ENCODE measurements around the gene IL1RL2. TPM values are rescaled to one million over a fixed set of nuclear protein-coding genes. Genes with fewer than 3 reads are reported as not detected.

IL1RL2 gene
- total RNA-seq, 1 experiment from 2014 or later: not detected

DNA sequence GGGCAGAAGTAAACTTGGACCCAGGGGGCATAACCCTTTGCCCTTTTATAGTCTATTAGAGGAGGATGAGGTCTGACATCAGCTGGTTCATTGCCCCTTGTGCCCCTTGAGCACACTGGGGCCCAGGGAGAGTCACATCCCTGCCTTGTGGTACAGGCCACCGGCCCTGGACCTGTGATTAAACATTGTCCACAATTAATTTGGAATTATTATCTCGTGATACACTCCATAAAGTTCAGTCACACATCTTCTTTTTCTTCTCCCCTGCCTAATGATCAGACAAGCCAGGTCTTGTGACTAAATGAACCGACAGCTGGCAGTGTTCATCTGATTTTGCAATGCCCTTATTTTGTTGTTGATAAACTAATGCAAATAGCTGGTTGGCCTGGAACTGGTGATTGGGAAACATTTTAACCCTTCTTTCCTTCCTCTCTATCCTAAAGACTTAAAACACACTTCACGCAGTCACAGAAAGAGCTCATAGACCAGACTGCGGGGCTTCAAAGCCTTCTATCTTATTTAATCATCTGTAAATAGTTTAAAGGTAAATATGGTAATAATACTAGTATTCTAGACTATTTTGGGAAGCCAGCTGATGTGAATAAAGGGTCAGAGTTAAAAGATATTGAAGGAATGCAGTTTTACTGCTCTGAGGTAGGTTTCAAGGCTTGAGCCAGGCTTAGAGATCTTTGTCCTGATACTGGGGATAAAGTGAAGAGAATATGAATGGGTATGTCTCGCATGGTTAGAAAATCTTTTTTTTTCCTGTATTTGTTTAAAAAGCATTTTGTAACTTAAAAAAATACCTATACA is 30.9 kb upstream of the IL1RL2 start:
- Histone ChIP-seq H4K20me1 (ENCODE audit: insufficient read depth) (no peaks in the 10 kb centered on the region), H3K27me3 (ENCODE audit: insufficient read depth, low read length) (no peaks in the 10 kb centered on the region), H3K4me2 (ENCODE audit: low read length) (no peak overlapping the region), H3K27ac (ENCODE audit: low read depth, low read length) (no peak overlapping the region), H3K4me3 (replicated peaks in 1 of 2; ENCODE audit: low read depth in 1 of 2, low read length in 2 of 2) (no peak overlapping the region), H3K9me3 (ENCODE audit: control insufficient read depth in 1 of 2, insufficient read depth in 1 of 2, low read depth in 1 of 2, low read length in 2 of 2) (no peaks in the 10 kb centered on the region), H3K4me1 (ENCODE audit: control insufficient read depth in 1 of 2, insufficient read depth in 2 of 2, low read length in 2 of 2) (peaks cover under 1 to 2% of the 10 kb centered on the region in 2 experiments; a peak in 3 of 4 replicates), H3K9ac (ENCODE audit: low read length) (no peak overlapping the region), H3K79me2 (ENCODE audit: insufficient read depth, low read length) (no peaks in the 10 kb centered on the region), H3K9me2 (ENCODE audit: insufficient read depth) (no peaks in the 10 kb centered on the region), H3K36me3 (ENCODE audit: control insufficient read depth in 1 of 2, insufficient read depth in 2 of 2, low read length in 2 of 2) (no peaks in the 10 kb centered on the region), H2AFZ (ENCODE audit: low read depth, low read length, poor library complexity, severe bottlenecking) (no peak overlapping the region)
- no TSS peak for BruUV-seq (replicated peaks)
- CTCF ChIA-PET: interaction anchor here (1.3 to 2.6 kb wide), 2 partner anchors 10 to 85 kb away, joined by 5 to 13 read pairs; no protein-coding TSS in a partner anchor
- TF ChIP-seq POLR2AphosphoS5 (IDR thresholded peaks at IDR 0.05; ENCODE audit: low read depth, low read length) (no peak), ELF1 (IDR thresholded peaks at IDR 0.05; ENCODE audit: borderline replicate concordance, low read depth) (no peak), RAD21 (IDR thresholded peaks at IDR 0.05; ENCODE audit: low read depth) (no peak), YY1 (IDR thresholded peaks at IDR 0.05; ENCODE audit: extremely low read depth, insufficient replicate concordance, low read depth, low read length) (no peak), EGR1 (IDR thresholded peaks at IDR 0.05; ENCODE audit: low read depth) (no peak), EZH2phosphoT487 (IDR thresholded peaks at IDR 0.05; ENCODE audit: borderline replicate concordance) (no peak), EZH2 (IDR thresholded peaks at IDR 0.05) (no peak), SIN3A (IDR thresholded peaks at IDR 0.05; ENCODE audit: low read depth) (no peak), JUND (IDR thresholded peaks at IDR 0.05) (no peak), TCF7L2 (IDR thresholded peaks at IDR 0.05; ENCODE audit: borderline replicate concordance, extremely low read depth, insufficient read depth, insufficient read length) (no peak), FOSL1 (IDR thresholded peaks at IDR 0.05; ENCODE audit: low read depth) (no peak), SRF (IDR thresholded peaks at IDR 0.05; ENCODE audit: low read depth) (no peak), ZNF274 (IDR thresholded peaks at IDR 0.05; ENCODE audit: low read depth, low read length) (no peak), ZFX (IDR thresholded peaks at IDR 0.05) (no peak), SP1 (IDR thresholded peaks at IDR 0.05; ENCODE audit: low read depth) (no peak), CBX3 (IDR thresholded peaks at IDR 0.05; ENCODE audit: low read depth) (no peak), CEBPB (IDR thresholded peaks at IDR 0.05; ENCODE audit: low read depth) (no peak)
- TF ChIP-seq, protein P1, sequence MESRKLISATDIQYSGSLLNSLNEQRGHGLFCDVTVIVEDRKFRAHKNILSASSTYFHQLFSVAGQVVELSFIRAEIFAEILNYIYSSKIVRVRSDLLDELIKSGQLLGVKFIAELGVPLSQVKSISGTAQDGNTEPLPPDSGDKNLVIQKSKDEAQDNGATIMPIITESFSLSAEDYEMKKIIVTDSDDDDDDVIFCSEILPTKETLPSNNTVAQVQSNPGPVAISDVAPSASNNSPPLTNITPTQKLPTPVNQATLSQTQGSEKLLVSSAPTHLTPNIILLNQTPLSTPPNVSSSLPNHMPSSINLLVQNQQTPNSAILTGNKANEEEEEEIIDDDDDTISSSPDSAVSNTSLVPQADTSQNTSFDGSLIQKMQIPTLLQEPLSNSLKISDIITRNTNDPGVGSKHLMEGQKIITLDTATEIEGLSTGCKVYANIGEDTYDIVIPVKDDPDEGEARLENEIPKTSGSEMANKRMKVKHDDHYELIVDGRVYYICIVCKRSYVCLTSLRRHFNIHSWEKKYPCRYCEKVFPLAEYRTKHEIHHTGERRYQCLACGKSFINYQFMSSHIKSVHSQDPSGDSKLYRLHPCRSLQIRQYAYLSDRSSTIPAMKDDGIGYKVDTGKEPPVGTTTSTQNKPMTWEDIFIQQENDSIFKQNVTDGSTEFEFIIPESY (IDR thresholded peaks at IDR 0.05; ENCODE audit: extremely low read depth, insufficient replicate concordance, low read length): no peak
- TF ChIP-seq, protein P2, sequence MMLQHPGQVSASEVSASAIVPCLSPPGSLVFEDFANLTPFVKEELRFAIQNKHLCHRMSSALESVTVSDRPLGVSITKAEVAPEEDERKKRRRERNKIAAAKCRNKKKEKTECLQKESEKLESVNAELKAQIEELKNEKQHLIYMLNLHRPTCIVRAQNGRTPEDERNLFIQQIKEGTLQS (IDR thresholded peaks at IDR 0.05): no peak
- TF ChIP-seq, protein P3, sequence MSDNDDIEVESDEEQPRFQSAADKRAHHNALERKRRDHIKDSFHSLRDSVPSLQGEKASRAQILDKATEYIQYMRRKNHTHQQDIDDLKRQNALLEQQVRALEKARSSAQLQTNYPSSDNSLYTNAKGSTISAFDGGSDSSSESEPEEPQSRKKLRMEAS (IDR thresholded peaks at IDR 0.05): no peak
- RAD21 ChIA-PET (ENCODE audit: low non-redundant PET in 1 of 2, low total read pairs in 2 of 2, uncharacterized antibody in 2 of 2, unreplicated experiment in 2 of 2): no interaction called here
- intact Hi-C loops (cut with micrococcal nuclease): no loop called here
- ATAC-seq (no peak), DNase-seq (ENCODE audit: low read depth, low spot score) (no peak)
- POLR2A ChIA-PET: no interaction called here

Data from HCT116 (cell line).